ENCODE results near the gene MEF2B. TPM values are rescaled to one million over a fixed set of nuclear protein-coding genes. Genes with fewer than 3 reads are reported as not detected.

Gene MEF2B
- total RNA-seq: under 0.01 and 0.34 TPM in 2 replicates

DNA sequence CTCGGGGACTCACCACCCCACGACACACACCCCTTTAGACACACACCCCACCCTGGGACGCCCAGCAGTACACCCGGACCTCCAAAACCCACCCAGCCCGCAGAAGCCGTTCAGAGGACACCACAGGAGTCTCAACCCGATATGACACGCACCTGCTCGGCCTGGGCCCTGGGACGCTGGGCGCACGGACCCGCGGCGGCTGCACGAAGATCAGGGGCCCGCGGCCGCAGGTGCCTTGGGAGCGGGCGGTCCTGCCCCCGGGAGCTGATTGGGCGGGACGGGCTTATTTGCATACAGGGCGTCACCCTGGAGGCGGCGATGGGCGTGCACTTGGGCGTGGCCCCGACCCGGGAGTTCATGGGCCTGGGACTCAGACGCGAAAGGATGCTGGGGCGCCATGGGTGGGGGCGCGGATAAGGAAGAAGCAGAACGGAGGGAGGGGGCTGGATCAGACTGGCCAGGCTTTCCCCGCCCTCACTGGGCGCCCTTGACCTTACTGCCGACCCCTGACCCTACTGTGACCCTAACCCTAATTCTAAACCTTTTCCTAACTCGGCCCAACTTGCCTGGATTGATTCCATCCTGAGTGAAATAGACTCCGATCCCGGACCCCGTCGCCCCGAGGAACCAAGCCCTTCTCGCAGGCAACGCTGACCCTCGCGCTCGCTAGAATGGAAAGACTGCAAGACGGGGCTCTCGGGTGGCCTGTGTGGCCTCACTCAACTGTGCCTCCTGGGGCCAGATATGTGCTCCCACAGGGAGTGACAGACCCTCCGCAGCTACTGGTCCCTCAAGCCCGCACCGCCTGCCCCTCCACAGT lies at the start of gene MEF2B:
MEF2B (minus strand) TSS at position 211 of the 820 bp plus-strand sequence. CDS start 19,528 bp downstream, outside the sequence.

DNA sequence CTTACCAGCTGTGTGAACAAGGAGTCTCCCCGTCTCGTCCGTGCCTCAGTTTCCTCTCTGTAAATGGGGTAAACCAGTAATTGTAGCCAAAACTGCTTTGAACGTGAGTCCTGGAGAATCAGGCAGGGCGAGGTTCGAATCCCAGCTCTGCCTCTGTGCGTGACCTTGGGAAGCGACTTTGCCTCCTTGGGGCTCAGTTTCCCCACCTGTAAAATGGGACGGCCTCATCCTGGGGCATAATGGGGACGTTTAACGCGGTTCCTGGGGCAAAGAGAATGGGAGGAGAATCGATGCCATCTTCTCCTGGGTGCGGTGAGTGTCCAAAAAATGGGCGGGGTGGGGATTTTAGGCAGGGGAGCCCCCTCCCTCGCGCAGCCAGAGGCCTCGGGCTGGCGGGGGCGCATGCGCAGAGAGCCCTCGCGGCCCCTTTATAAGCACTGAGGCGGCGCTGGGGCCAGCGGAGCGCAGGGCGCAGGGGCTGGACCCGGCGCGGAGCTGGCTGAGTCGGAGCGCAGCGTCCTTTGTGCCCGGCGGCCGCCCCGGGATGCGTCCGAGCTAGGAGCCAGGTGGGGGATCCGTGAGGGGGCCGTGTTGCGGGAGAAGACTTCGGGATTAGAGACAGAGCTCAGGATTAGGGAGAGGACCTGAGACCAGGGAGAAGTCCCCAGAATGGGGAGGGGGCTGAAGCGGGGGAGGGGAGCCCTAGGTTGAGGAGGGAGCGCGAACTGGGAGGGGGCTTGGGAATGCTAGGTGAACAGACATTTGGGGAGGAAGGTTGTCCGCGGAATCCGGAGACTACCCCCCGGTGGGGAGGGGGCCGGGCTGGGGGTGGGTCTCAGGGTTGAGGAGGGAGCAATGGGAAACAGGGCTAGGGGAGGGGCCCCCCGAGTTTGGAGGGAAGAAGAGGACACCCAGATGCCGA lies 41.7 kb upstream of the MEF2B start, which contains the start of gene NCAN:
NCAN (plus strand) TSS at position 460 of the 922 bp plus-strand sequence. CDS start 4,996 bp downstream, outside the sequence.

DNA sequence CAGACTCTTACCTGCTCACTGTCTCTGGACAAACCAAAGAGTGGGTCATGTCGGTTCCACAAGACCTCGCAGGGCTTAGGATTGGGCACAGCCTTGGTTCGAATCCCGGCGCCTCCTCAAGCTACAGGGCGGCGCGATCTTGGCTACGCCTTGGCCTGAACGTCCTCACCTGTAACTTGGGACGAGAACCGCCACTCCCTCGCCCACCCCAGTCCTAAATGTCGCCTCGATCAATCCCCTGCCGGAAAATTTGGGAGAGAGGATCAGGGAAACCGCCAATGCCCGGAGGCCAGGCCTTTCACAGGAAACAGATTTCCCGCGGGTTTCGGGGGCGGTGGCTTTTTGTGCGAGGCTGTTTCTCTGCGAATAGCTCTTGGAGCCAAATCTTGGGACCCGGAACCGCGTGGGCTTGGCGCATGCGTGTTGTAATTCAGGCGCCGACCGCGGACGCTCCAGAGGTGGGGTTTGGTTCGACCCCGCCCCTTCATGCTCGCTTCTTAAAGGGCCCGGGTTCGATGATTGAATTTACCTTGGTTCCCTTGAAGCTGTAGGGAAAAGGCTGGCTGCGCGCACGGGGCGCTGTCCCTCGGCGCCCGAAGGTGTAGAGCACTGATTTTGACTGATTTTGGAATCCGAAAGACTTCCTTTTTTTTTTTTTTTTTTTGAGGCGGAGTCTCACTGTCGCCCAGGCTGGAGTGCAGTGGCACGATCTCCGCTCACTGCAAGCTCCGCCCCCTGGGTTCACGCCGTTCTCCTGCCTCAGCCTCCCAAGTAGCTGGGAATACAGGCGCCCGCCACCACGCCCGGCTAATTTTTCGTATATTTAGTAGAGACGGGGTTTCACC lies 33.2 kb upstream of the MEF2B start, which contains the start of gene NR2C2AP:
NR2C2AP (minus strand) TSS at position 403 of the 845 bp plus-strand sequence; CDS start at position 49, 354 bp downstream.

DNA sequence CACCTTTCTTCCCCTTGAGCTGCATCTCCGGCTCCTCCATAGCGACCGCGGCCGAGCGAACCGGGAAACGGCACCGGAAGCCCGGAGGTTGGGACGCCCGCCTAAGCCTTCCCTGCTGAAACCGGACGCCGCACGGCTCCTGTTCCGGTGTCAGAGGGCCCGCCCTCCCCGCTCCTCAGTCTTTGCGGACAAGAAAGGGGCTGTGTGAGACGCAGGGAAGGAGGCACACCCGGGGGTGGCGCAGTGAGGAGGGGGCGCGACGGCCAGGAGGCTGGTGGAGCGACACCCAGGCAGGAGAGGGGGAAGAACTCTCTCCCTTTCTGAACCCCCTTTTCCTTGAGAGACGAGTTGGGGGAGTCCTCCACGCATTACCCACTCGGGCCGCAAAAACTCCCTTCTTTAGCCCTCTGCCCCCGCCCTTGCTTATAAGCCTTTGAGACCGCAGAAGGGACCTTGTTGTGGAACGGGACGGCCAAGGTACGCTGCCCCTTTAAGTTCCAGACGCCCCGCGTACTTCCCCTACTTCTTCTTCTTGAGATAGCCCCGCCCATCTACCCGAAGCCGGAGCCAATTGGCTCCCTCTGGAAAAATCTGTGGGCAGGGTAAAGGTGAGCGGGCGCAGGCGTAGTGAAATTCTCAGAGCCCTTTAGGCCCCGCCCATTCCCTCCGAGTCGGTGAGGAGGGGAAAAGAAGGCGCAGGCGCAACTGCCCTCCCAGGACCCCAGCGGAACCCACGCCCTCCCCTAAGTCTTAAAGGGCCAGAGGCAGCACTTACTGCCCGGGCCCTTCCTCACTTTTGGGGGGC lies 22.2 kb upstream of the MEF2B start, which contains the start of the genes BORCS8 and RFXANK:
BORCS8 (minus strand) TSS at position 75 of the 805 bp plus-strand sequence; CDS start at position 40, 35 bp downstream.
RFXANK (plus strand) TSS at position 181 of the 805 bp plus-strand sequence. CDS start 1,689 bp downstream, outside the sequence.

DNA sequence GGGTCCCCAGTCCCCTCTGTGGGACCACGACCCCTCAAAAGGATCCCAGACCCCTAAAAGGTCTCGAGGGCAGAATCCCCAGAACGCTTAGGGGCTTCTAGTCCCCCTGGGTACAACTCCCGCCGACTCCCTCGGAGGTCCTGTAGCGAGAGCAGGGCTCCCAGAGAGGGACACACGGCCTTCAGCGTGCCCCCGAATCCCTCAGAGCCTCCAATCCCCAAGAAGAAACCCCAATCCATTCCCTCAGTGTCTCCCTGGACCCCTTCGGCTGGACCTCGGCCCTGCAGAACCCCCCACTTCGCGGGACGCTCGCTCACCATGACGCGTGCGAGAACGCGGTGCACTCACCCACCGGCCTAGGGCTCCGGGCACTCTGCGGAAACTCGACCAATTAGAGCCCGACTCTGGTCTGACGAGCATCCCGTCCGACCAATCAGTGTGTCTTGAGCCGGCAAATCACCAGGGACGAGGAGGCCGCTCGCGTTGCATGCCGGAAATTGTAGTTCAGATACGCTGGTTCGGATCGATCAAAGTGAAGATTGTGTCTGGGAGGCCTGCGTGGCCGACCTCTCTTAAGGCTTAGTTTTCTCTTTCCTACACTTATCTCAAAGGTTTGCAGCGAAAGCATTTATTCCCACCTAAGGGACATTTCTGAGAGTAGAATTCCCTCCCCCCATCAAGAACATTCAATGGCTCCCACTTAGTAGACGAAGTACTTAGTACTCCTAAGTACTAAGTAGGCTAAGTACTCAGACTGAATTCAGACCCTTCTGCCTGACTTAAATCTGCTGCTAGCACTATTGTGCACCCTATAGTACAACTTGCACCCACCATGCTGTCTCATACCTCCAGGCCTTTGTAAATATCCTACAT lies 31.7 kb downstream of the MEF2B start, which contains the start of gene TMEM161A:
TMEM161A (minus strand) TSS at position 370 of the 873 bp plus-strand sequence; CDS start at position 320, 50 bp downstream.

Other genes with a start within 250 kb of the MEF2B start
- gene HOMER3, start 229.0 kb downstream of the MEF2B start, total RNA-seq: 56.3 and 67.6 TPM in 2 replicates
- 21.5 and 26.0 TPM in 2 replicates for gene SUGP2, start 136.7 kb downstream of the MEF2B start, total RNA-seq
- 36.1 and 42.0 TPM in 2 replicates for gene ARMC6, start 136.7 kb downstream of the MEF2B start, total RNA-seq
- gene SLC25A42, start 106.3 kb downstream of the MEF2B start, total RNA-seq: 4.5 and 6.0 TPM in 2 replicates
- 18.8 and 22.2 TPM in 2 replicates for gene TMEM161A, start 31.8 kb downstream of the MEF2B start, total RNA-seq
- 11.5 and 12.1 TPM in 2 replicates for gene BORCS8, start 21.9 kb upstream of the MEF2B start, total RNA-seq
- gene RFXANK, start 22.0 kb upstream of the MEF2B start, total RNA-seq: 67.5 and 70.0 TPM in 2 replicates
- gene NR2C2AP, start 33.2 kb upstream of the MEF2B start, total RNA-seq: 3.0 and 3.3 TPM in 2 replicates
- under 0.01 TPM in 1 of 2 replicates, not detected in the other for gene NCAN, start 41.7 kb upstream of the MEF2B start, total RNA-seq
- 0.95 and 1.1 TPM in 2 replicates for gene TM6SF2, start 103.0 kb upstream of the MEF2B start, total RNA-seq
- 27.9 and 29.9 TPM in 2 replicates for gene SUGP1, start 150.2 kb upstream of the MEF2B start, total RNA-seq
- 26.3 and 31.6 TPM in 2 replicates for gene MAU2, start 150.6 kb upstream of the MEF2B start, total RNA-seq
- gene GATAD2A, start 235.4 kb upstream of the MEF2B start, total RNA-seq: 20.2 and 20.8 TPM in 2 replicates